Heart right ventricle (tissue), 16 donors: ENCODE measurements around the gene YKT6. TPM values are rescaled to one million over a fixed set of nuclear protein-coding genes. Genes with fewer than 3 reads are reported as not detected.

Experiments used
- ATAC-seq, 8 donors: fragments of 200-7000 bp; cut with Tn5 transposase; one replicate each; pipeline ENCODE4 v1.9.1; 2020; ENCODE audit warnings: mild to moderate bottlenecking in 8 of 8, moderate library complexity in 8 of 8, moderate number of reproducible peaks in 1 of 8
- DNase-seq, 2 donors: peaks; one replicate each; pipeline ENCODE4 v3.0.0-alpha.2; 2020
- H3K27ac ChIP-seq, 10 donors: fragments of 200-600 bp; sonication (generic) in 2 of 10; one replicate each; pipeline versions ENCODE4 v1.5.0 to v1.8.0; 2020 to 2022; ENCODE audit warnings: mild to moderate bottlenecking in 3 of 10
- H3K27me3 ChIP-seq, 7 donors: fragments of 200-600 bp; one replicate each; pipeline ENCODE4 v1.8.0; 2021 to 2022; ENCODE audit warnings: mild to moderate bottlenecking in 2 of 7
- H3K36me3 ChIP-seq, 9 donors: fragments of 200-600 bp; sonication (generic) in 1 of 9; one replicate each; pipeline versions ENCODE4 v1.5.0 to v1.8.0; 2020 to 2022; ENCODE audit warnings: mild to moderate bottlenecking in 2 of 9
- H3K4me1 ChIP-seq, 9 donors: fragments of 200-600 bp; sonication (generic) in 1 of 9; one replicate each; pipeline versions ENCODE4 v1.5.0 to v1.8.0; 2020 to 2022; ENCODE audit warnings: mild to moderate bottlenecking in 4 of 9
- H3K4me3 ChIP-seq, 10 donors: fragments of 200-600 bp; sonication (generic) in 2 of 10; one replicate each; pipeline versions ENCODE4 v1.5.0 to v1.8.0; 2020 to 2022; ENCODE audit warnings: mild to moderate bottlenecking in 7 of 10, moderate library complexity in 2 of 10
- H3K9me3 ChIP-seq, 11 donors: fragments of 200-600 bp in 10 of 11; sonication (generic) in 2 of 11; one replicate each; pipeline versions ENCODE4 v1.5.0 to v1.8.0; 2013 to 2022; ENCODE audit warnings: mild to moderate bottlenecking in 2 of 11, control low read depth in 1 of 11, moderate library complexity in 1 of 11
- WGBS, 2 donors: extraction: QIAGEN DNeasy Blood & Tissue Kit; methylation state at CpG; one replicate each; pipeline ENCODE4 v1.1.7; 2013; ENCODE audit warnings: inconsistent platforms in 1 of 2; 5-methylcytosine and 5-hydroxymethylcytosine counted together
- intact Hi-C, 10 donors: fragments of 100-400 bp; cut with DNase I; formaldehyde crosslinking; loops; one replicate each; pipeline versions ENCODE4 v1.11.1 to v1.14.2; 2022
- polyA plus RNA-seq, 2 donors: library from polyadenylated mRNA; stranded (reverse); fragments of 200-250 nt; gene quantifications; one replicate each; pipeline ENCODE4 v1.2.3, GENCODE V29; 2013
- total RNA-seq, 10 donors: library from RNA; stranded (reverse); fragmentation: NEBNext Ultra II Directional in 3 of 10; extraction: Animal tissue kit (Norgen Biotek cat#: 25700) in 3 of 10; gene quantifications; one replicate each; pipeline versions ENCODE4 v1.2.1 to v1.2.4, GENCODE V29; 2021 to 2023
- TF ChIP-seq, protein P1 (sequence below), 9 donors: fragments of 200-600 bp; sonication (generic) in 2 of 9; IDR thresholded peaks; one replicate each; pipeline versions ENCODE4 v1.5.0 to v1.8.0; 2021 to 2022; ENCODE audit warnings: antibody characterized with exemption in 9 of 9, mild to moderate bottlenecking in 5 of 9, moderate library complexity in 1 of 9
- donor health status: Arrhythmogenic right ventricular cardiomyopathy.
- donor health status: ischemic (EF 13 %, LVEDD 7.1; RV severe dilation, severe dysfunction).
- donor health status: healthy with polysubstance abuse.
- donor health status: DM: no; HTN: yes; CAD: no.
- donor health status: DM: no; HTN: no; CAD: no.
- donor health status: ischemic (EF 25% LVEDD 6.9; RV normal size, moderate dysfunction).
- donor health status: ischemic (EF 25% LVEDD 5.7; RV mildly dilated, moderate dysfunction).
- donor health status: healthy.
- donor health status: DM: yes; HTN: yes; CAD: no.
- donor health status: Ischemic cardiomyopathy.
- donor health status: ischemic (EF 35%, LVEDD 5.7; RV mildly dilated, moderate dysfunction).
- donor health status: nonischemic (EF 11% LVEDD 7.7; RV severe dilation, severe dysfunction).
- donor health status: DM: yes; HTN: yes; CAD: no.
- donor health status: PGD.
- donor health status: ischemic (EF 29% LVEDD 5.4; RV normal size, mild dysfunction).
- donor health status: nonischemic (EF 23%, LVEDD 6.1; RV moderate dilation, normal function).

YKT6 gene
- total and polyA plus RNA-seq, 12 donors: 27.7 to 79.6 (median 47.7) TPM

DNA sequence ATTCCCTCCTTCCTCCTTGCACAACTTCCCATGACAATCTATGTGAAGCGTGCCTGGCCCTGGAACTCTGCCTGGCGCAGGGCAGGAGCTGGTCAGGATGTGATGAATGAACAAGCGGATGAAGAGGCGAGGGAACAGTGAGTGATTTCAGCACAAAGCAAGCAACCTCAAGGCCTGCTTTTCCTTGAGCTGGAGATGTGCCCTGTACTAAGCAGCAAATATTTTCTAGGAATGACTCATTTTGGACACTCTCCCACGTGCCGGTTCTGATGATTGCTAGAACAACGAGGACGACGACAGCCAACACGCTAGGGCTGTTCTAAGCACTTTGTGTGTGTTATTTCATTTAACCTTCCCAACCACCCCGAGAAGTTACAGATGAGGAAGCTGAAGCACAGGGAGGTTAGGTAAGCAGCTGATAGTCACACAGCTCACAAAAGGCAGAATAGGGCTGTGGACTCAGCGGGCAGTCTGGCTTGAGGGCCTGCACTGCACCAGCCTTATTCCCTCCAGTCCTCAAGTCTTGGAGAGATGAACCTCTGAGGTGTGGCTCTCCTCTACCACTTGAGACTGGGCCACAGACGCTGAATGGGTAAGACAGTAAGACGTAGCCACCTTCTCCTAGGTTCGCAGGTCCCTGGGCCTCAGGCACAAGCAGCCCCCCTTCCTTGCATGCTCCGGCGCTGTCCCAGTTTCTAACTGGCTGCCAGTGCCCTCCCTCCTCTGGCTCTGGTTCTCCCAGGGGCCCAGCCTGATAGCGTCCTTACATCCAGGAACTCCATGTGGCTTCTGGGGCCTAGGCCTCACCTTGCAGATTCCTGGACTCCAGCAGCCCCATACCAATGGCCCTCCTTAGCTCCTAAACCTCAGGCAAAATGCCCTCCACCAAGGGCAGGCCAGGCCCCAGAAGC, 59.0 kb downstream of the YKT6 start:
- TF ChIP-seq, protein P1, sequence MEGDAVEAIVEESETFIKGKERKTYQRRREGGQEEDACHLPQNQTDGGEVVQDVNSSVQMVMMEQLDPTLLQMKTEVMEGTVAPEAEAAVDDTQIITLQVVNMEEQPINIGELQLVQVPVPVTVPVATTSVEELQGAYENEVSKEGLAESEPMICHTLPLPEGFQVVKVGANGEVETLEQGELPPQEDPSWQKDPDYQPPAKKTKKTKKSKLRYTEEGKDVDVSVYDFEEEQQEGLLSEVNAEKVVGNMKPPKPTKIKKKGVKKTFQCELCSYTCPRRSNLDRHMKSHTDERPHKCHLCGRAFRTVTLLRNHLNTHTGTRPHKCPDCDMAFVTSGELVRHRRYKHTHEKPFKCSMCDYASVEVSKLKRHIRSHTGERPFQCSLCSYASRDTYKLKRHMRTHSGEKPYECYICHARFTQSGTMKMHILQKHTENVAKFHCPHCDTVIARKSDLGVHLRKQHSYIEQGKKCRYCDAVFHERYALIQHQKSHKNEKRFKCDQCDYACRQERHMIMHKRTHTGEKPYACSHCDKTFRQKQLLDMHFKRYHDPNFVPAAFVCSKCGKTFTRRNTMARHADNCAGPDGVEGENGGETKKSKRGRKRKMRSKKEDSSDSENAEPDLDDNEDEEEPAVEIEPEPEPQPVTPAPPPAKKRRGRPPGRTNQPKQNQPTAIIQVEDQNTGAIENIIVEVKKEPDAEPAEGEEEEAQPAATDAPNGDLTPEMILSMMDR (IDR thresholded peaks at IDR 0.05): no peak
- 46 to 48% methylated on average over 18 of the region's 18 CpGs for WGBS, 2 donors
- DNase-seq (peak; percentile 42 to 48), ATAC-seq (peak in 5 of 8 donors; percentile 13 to 44 (median 17))
- intact Hi-C loops: loop anchor here in 3 of 10 donors (5.0 kb wide), 2 partner anchors 32 to 62 kb away; no protein-coding TSS in a partner anchor
- Histone ChIP-seq H3K9me3 (no peaks in the 10 kb centered on the region), H3K36me3 (no peaks in the 10 kb centered on the region), H3K4me1 (peaks cover 36 to 99% (median 88%) of the 10 kb centered on the region in 9 donors), H3K27me3 (no peaks in the 10 kb centered on the region), H3K4me3 (no peak overlapping the region), H3K27ac (peak overlapping the region; percentile 55 to 98 (median 88))

DNA sequence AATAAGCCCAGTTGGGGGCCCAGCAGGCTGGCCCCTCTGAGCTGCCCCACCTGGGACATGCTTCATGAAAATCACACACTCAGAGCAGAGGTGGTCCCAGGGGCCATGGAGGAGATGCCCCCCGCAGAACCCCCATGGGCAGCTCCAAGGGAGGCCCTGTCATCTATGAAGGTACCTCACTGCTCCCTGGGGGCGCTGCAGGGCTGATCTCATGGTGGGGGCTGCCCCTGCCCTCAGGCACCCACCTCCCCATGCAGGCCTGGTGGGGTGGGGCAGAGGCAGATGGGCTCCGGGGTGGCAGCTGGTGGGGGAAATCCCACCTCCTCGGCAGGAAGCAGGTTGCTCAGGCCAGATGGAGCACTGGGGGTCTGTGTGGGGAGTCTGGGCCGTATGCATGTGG, 60.5 kb downstream of the YKT6 start:
- H3K27ac ChIP-seq: peak overlapping the region in 1 of 10 donors; percentile 50
- H3K36me3 ChIP-seq: no peaks in the 10 kb centered on the region
- H3K9me3 ChIP-seq: no peaks in the 10 kb centered on the region
- peaks cover 36 to 93% (median 82%) of the 10 kb centered on the region in 9 donors for H3K4me1 ChIP-seq
- no peaks in the 10 kb centered on the region for H3K27me3 ChIP-seq
- intact Hi-C loops: no loop called here
- TF ChIP-seq, protein P1 (IDR thresholded peaks at IDR 0.05): no peak
- ATAC-seq (no peak), DNase-seq (no peak)
- H3K4me3 ChIP-seq: no peak overlapping the region
- WGBS, 2 donors: 84 to 88% methylated on average over 5 of the region's 5 CpGs

DNA sequence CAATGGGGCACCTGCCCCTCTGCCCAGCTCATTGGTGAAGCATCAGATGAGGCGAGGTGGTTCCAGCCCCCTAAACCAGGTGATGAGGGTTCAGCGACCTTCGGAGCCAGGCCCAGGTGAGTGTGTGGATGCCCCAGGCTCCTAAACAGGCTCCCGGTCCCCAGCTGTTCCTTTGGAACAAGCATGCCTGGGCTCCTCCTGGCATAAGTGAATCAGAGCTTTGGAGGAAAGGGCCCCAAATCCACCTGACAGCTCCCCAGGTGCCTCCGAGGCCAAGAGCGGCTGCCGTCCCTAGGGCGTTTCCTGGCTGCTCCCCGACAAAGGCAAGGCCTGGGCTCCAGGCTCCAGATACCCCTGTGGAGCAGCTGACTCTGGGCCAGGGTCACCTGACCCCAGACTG, 61.3 kb downstream of the YKT6 start:
- intact Hi-C loops: no loop called here
- ATAC-seq (no peak), DNase-seq (no peak)
- H3K9me3 ChIP-seq: no peaks in the 10 kb centered on the region
- TF ChIP-seq, protein P1 (IDR thresholded peaks at IDR 0.05): no peak
- no peaks in the 10 kb centered on the region for H3K27me3 ChIP-seq
- WGBS, 2 donors: 70 to 87% methylated on average over 9 of the region's 9 CpGs
- no peaks in the 10 kb centered on the region for H3K36me3 ChIP-seq
- H3K4me1 ChIP-seq: peaks cover 33 to 85% (median 74%) of the 10 kb centered on the region in 9 donors
- H3K27ac ChIP-seq: peak overlapping the region in 3 of 10 donors; percentile 39 to 50 (median 44)
- no peak overlapping the region for H3K4me3 ChIP-seq

DNA sequence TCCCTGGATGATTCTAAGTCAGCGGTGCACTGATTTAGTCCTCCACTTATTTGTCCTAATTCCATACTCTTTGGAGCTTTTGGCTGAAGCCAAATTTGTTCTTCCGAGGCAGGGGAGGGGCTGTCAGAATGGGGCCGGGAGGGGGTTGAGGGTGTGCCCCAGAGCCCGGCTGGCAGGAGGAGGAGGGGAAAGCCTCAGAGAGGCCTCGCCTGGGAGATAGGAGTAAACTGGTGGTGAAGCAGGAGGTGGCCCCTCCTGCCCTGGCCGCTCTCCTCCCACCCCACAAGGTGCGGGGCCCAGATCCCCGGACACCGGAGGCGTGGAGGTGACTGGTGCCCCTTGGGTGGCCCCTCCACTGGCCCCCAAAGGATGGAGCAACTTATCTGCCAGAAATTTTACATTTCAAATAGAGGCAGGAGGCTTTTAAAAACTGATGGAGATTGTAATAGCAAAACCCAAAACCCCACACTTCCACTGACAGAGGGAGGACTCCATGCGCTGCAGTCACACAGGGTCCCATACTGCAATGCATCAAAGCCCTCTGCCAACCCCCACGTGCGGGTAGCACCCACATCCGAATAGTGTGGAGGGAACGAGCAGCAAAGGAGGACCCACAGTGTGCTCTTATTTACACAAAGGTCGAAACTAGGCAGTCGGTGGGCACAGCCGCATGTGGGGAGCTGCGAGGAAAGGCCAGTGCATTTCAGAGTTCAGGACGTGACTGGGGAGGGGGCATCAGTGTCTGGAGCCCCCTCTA, 62.7 kb downstream of the YKT6 start:
- WGBS, 2 donors: 73 to 74% methylated on average over 20 of the region's 20 CpGs
- intact Hi-C loops: no loop called here

More for the DNA sequence above, 62.7 kb downstream of the YKT6 start:
- no peaks in the 10 kb centered on the region for H3K27me3 ChIP-seq
- no peak for ATAC-seq
- H3K36me3 ChIP-seq: no peaks in the 10 kb centered on the region
- no peaks in the 10 kb centered on the region for H3K9me3 ChIP-seq
- H3K27ac ChIP-seq: peak overlapping the region in 6 of 10 donors; percentile 34 to 50 (median 40)
- H3K4me1 ChIP-seq: peaks cover 19 to 83% (median 66%) of the 10 kb centered on the region in 9 donors
- TF ChIP-seq, protein P1 (IDR thresholded peaks at IDR 0.05): no peak
- no peak for DNase-seq
- H3K4me3 ChIP-seq: no peak overlapping the region
